Islet of Langerhans (tissue), 1 donor: Measurements from ENCODE around the gene ETFDH.
"Not testable (repeated sequence)": the region's sequence is repeated elsewhere in the genome, so short reads cannot be mapped to it uniquely, and the experiment has no call there.

ENCODE experiments used
- FAIRE-seq: peaks from one replicate; lab custom pipeline; 2011; peaks lifted over from hg19 to GRCh38; lab: Jason Lieb, UNC

ETFDH gene

DNA sequence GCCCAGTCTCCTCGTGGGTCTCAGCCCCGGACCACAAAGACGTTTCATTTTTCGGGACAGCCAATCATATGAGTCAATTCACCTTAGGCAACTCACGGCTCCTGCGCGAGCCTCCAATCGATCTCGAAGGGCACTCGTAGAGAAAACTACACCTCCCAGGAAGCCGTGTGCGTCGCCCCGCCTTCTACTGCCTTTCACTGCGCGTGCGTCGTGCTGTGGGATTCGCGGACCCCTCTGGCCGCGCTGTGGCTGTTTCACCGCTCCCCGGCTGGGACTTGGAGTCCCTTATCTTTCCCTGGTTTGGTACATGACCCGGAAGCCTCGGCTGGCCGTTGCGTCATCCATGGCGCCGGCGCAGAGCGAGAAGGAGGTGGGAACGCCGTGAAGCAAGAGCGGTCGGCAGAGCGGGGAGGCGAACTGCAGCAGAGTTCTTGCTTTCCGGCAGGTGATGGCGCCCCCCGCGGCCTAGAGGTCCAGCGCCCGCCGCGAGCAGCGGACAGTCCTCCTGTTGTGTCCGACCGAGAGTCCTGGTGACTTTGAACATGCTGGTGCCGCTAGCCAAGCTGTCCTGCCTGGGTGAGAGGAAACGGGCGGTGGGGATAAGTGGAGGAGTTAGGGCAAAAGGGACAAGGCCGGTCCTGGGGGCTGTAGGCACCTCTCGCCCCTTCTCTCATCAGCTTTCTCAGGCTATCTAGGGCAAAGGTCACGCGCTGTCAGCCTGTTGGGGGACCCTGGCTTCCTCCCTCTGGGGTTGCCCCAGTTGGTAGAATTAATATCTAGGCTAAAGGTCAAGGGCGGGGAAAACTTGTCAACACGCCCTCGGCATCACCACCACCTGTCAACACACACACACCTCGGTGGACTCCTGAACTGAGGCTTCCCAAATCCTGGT, at the start of gene ETFDH:
Gene ETFDH, plus strand, starts transcription at position 382 of the 892 bp plus-strand sequence. Its CDS starts 161 bp downstream, at position 543.
- peak; percentile 84 for FAIRE-seq

DNA sequence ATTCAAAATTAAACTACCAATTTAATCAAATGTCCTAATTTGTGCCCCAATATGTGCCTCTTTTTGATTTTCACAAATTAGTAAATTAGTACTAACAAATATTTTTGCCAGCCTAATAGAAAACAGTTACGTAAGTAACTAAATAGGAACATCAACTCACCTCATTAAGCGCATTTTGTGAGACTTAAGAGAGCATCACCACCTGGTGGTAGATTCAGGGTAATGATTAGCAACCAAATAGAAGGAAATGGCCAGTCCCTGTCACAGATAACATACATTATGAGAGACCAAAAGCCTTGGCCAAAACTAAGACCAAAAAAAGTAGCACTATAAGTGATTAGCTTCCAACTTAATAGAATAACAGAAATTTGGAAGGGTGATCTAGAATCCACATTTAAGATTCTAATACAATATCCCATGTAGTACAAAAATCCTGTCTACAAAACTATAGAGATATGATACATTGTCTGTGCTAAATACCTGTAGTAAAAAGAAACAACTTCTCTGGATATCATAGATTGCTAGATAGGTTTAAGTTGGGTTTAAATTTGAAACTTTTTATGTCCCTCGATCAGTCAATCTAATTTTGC, 47.1 kb upstream of the ETFDH start:
- FAIRE-seq: peak; percentile 99

DNA sequence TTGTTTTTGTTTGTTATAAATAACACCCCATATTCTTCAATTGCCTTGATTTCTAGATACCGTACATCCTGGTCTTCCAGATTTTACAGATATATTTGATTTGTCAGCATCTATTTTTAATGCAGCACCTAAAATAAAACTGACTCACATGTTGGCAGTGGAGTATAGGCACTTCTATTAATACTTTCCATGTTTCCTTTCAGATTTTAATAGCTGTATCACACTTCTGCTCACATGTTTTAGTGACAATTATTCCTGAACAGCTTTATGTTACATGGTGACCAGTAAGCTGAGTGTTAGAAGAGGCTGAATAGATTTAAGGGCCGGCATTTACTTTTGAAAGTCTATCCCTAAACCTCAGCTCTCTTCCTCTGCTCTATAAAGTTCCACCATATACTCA, 46.6 kb upstream of the ETFDH start:
- no peak for FAIRE-seq

DNA sequence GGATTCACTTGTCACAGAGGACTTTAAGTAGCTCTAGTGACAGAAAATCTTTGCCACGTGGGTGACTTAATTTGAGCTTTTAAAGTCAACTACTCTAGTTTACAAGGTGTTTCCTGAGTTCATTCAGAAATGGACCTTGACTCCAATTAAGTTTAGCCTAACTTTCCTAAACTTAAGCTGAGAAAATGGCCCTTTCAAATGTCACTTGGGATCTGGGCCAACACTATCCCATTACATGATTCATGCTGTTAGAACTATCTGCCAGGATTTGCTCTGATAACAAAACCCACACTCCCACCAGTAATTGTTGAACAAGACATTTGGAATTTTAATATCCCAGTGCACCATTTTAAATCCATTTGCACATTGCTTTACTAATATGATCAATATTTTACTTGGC, 41.2 kb upstream of the ETFDH start:
- no peak for FAIRE-seq

DNA sequence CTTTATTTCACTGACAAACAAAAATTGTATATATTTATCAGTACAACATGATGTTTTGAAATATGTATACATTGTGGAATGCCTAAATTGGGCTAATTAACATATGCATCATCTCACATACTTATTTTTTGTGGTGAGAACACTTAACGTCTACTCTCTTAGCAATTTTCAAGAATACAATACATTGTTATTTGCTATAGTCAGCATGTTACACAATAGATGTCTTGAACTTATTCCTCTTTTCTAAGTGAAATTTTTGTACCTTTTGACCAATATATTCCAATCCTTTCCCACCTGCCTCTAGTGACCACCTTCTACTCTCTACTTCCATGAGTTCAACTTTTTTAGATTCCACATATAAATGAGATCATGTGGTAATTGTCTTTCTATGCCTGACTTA, 35.5 kb upstream of the ETFDH start:
- FAIRE-seq: no peak

DNA sequence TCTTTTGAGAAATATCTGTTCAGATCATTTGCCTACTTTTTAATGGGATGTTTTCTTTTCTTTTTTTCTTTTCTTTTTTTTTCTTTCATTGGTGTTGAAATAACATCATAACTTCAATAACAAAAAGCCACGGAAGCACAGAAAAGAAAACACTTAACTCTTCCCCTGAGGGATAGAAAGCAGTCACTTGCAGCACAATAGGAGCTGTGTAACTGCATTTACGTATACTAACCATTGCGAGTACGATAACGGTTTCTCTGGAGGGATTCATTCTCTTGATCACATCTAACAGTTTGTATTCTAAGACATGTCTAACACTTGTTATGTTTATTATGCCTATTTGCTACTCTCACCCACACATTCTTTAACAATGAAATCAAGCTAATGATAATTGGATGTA, 27.7 kb upstream of the ETFDH start:
- no peak for FAIRE-seq

DNA sequence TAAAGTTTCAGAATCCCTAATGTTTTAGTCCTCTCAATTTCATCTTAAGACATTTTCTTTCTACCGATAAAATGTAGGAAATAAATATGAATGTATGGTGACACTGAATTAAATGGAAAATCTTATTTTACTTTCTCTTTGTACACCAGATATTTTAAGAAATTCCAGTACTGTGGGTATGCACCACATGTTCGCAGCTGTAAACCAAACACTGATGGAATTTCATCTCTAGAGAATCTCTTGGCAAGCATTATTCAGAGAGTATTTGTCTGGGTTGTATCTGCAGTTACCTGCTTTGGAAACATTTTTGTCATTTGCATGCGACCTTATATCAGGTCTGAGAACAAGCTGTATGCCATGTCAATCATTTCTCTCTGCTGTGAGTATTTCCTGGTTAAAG, 27.3 kb upstream of the ETFDH start:
- FAIRE-seq: no peak

DNA sequence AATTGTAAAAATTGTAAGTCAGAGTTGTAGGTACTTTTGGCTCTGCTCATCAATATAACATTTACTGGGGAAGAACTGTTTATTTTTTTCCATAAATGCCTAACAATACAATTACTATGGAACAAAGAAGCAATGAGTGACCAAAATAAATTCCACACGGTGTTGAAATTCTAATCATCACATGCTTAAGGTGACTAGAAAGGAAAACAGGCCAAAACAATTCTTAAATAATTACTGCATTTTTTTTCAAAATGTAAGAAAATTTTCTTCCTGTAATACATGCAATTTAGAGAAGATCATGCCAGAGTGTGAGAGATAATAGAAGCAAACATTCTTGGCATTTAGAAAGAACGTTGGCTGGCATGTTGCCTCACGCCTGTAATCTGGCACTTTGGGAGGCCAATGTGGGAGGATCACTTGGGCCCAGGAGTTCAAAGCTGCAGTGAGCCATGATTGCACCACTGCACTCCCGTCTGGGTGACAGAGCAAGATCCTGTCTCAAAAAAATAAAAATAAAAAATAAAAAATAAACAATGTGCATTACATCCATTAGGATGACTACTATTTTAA, 22.9 kb upstream of the ETFDH start:
- no peak for FAIRE-seq

DNA sequence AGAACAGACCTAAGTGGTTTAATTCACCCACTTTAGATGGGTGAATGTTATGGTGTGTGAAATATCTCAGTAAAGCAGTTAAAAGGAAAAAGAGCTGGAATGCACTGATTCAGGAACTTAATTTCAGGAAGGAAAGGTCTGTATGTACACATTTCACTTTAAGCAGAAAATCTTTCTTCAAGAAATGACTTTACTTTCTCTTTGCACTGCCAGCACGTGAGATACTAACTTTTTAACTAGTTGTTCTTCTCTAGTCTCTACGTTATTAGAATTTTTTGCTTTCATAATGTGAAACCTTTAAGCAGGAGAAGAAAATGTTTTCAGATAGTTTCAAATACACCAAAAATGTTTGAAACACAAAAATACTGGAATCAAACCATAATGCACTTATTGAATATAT, 19.2 kb upstream of the ETFDH start:
- FAIRE-seq: no peak

DNA sequence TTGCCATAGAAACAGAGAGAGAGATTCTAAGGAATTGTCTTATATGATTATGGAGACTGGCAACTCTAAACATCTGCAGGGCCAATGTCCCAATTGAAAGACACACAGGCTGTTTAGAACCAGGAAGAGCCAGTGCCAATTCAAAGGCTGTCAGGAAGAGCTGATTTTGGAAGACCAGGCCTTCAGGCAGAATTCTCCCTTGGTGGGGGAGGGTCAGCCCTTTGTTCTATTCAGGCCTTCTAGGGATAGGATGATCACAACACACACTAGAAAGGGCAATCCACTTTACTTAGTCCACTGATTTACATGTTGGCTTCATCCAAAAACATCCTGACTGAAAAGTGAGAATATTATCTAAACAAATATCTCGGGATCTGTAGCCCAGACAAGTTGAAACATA, 15.7 kb upstream of the ETFDH start:
- no peak for FAIRE-seq

DNA sequence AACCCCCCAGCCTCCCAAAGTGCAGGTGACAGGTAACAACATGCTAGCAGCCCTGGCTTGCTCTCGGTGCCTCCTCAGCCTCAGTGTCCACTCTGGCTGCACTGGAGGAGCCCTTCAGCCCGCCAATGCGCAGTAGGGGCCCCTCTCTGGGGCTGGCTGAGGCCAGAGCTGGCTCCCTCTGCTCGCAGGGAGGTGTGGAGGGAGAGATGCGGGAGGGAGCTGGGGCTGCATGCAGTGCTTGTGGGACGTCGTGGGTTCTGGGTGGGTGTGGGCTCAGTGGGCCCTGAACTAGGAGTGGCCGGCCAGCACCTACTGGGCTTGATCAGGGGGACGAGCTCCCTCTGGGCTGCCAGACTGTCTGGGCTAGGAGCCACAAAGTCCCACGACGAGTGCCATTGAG, 14.8 kb upstream of the ETFDH start:
- no peak for FAIRE-seq

DNA sequence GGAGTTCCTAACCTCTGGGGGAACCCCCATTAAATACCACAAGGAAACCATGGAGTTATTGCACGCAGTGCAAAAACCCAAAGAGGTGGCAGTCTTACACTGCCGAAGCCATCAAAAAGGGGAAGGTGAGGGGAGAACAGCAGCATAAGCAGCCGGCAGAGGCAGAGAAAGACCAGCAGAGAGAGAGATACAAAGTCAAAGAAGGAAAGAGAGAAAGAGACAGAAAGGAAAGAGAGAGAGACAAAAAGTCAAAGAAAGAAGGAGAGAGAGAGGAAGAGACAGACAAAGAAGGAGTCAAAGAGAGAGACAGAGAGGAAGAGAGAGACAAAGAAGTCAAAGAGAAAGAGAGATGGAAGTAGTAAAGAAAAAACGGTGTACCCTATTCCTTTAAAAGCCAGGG, 8.8 kb upstream of the ETFDH start:
- FAIRE-seq: not testable (repeated sequence)

DNA sequence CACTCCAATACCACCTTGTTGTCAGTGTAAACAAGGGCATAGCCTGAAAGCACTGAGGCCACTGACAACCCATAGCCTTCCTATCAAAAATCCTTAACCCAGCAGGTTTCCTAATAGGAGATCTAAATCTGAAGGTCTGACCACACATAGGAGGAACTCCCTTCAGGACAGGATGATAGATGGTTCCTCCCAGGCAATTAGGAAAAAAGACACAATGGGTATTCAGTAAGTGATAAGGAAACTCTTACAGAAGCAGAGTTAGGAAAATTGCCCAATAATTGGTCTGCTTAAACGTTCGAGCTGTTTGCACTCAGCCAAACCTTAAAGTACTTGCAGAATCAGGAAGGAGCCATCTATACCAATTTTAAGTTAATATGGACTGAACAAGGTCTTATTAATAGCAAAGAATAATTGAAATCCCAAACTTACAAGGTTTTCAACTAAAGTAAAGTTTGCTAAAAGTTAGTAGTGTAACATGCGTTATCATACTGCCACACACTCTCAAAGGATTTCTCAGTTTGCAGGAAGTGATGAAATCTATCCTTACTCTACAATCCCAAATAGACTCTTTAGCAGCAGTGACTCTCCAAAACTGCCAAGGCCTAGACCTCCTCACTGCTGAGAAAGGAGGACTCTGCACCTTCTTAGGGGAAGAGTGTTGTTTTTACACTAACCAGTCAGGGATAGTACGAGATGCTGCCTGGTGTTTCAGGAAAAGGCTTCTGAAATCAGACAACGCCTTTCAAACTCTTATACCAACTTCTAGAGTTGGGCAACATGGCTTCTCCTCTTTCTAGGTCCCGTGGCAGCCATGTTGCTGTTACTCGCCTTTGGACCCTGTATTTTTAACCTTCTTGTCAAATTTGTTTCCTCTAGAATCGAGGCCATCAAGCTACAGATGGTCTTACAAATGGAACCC, 8.1 kb upstream of the ETFDH start:
- FAIRE-seq: not testable (repeated sequence)

DNA sequence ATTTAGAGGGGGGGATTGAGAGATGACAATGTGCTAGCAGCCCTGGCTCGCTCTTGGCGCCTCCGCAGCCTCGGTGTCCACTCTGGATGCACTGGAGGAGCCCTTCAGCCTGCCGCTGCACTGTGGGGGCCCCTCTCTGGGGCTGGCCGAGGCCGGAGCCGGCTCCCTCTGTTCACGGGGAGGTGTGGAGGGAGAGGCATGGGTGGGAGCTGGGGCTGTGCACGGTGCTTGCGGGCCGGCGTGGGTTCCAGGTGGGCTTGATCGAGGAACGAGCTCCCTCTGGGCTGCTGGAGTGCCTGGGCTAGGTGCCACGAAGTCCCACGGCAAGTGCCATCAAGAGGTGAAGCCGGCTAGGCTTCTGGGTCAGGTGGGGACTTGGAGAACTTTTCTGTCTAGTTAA, 7.3 kb upstream of the ETFDH start:
- FAIRE-seq: no peak

DNA sequence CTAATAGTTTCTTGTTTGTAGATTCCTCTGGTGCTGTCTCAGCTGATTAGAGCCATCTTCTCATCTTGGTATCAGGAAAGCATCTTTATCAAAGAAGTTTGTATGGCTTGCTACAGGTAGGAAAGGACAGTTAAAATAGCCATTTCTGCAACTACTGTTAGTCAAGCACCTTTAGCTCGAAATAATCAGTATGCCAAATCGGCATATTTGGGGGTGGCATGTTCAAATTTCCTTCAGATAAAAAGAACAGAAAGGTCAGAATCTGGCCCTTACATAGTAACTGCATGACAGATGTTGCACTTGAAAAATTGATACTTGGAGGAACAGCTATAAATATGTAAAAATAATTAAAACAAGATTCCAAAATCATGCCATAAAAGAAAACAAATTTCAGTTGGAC, 5.2 kb upstream of the ETFDH start:
- no peak for FAIRE-seq

DNA sequence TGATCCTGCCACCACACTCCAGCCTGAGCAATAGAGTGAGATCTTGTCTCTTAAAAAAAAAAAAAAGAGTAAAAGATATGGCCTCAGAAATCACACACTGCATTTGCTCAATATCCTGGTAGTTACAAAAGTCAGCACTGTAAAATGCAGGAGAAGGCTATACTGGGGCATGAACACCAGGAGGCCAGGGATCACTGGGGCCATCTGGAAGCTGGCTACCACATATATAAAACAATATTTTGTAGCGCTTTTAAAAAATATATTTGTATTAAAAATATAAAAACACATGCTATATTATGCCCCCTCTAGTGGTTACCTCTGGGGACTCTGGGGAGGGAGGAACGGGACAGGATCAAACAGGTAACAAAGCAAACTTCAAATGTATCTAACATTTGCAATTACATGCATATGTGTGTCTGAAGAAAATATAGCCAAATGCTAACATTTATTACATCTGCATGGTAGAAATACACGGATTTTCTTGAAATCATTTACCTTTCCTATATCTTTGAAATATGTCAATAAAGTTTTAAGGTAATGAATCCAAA, 4.4 kb upstream of the ETFDH start:
- FAIRE-seq: no peak

DNA sequence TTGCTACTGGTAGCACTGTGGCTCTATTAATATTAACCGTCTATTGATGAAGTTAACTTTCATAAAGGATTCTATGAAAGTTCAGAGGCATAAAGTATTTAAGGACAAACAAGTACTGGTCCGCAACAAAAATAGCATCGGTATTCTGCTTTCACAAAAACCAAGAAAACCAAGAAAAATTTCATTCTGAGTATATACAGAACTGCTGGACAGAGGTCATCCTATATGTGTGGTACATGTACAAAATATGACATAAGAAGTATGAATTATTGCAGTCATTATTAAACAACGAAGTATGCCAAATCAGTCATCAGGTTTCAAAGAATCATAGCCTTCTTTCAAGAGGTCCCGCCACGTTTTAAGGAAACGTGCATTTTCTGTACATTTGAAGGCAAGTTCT, 2.8 kb upstream of the ETFDH start:
- no peak for FAIRE-seq

DNA sequence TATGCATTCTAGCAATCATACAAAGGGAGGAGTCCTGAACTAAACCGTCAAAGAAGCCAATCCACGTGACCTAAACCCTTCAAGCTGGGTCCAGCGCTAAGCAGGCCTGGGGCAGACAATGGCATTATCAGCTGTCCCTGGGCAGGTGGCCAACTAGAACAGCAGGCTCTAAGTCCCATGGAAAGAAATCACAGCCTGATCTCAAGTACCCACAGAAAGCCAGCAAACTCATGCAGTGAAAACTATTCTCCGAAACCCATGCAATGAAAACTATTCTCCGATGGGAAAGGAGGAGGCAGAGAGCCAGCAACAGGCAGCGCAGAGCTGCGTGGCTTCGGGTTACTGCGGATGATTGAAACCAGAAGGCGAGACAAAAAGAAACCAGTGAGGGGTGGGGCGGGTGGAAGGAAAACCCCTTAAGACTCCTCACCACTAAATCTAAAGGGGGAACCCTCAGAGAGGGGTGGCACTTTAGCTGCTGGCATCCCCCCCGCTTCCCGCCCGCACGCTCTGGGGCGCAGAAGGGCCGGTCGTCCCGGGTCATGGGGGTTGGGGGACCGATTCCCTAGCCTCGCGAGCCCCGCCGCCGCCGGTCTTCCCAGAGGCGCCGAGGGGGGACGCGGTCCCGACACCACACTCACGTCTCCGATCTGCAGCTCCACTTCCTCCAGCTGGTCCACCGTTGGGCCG, 976 bp upstream of the ETFDH start:
- no peak for FAIRE-seq

DNA sequence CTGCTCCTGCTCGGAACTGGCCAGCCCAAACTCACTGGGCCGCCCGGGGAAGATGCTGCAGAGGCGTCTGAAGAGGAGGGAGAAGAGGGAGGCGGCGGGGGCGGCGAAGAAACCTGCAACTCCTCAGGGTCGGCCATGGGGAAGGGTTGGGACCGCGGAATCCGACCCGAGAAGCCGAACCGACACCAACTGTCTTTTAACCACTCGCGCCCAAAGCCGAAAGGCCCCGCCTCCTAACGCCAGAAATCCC, 506 bp upstream of the ETFDH start, which contains the start of gene C4orf46:
Gene C4orf46, minus strand, starts transcription at position 223 of the 250 bp plus-strand sequence. Its CDS starts 86 bp downstream, at position 137.
- no peak for FAIRE-seq

DNA sequence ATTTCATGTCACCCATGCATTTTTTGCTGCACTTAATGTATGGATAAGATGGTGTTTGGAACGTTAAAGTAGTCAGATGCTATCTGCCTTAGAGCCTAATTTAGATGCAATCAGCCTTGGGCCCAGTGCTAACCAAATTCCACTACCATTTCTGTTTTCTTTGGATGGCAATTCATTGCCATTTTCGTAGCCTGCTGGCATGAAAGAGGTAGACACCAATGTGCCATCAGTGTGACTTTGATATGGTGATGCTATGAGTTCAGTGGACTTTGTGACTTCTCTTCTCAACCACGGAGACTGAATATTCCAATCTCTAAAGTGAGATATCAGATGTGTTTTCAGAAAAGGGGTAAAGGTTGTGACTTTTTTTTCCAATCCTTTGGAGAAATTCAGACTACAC, 1.5 kb downstream of the ETFDH start:
- FAIRE-seq: no peak

DNA sequence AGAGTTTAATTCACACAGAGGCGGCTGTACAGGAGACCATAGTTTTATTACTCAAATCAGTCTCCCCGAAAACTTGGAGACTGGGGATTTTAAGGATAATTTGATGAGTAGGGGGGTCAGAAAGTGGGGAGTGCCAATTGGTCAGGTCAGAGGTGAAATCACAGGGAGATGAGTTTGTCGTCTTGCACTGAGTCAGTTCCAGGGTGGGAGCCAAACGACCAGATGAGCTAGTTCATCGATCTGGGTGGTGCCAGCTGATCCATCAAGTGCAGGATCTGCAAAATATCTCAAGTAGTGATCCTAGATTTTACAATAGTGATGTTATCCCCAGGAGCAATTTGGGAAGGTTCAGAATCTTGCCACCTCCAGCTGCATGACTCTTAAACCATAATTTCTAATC, 4.0 kb downstream of the ETFDH start:
- FAIRE-seq: no peak

DNA sequence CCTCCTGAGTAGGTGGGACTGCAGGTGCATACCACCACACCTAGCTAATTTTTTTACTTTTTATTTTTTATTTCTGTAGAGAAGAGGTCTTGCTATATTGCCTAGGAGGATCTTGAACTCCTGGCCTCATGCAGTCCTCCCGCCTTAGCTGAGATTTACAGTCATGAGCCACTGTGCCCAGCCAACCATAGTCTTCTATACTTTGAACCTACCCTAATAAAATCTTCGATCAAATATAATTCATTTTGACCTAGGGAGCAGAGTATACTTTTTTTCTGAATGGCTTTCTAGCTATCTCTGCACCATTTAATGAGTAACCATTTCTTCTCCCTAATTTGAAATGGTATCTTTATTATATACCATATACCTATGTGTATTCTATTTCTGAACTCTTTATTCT, 6.7 kb downstream of the ETFDH start:
- no peak for FAIRE-seq
